ENCODE measurements around the gene FATE1.

GRCh38 chrX:151750511-151750910 lies 34.7 kb downstream of the FATE1 start:
- no peak for TF ChIP-seq EZH2 (IDR thresholded peaks at IDR 0.05)
- TF ChIP-seq POLR2AphosphoS5 (IDR thresholded peaks at IDR 0.05; ENCODE audit: borderline replicate concordance, low read depth, low read length) = no peak
- TF ChIP-seq FOXP2 (optimal IDR thresholded peaks at IDR 0.05; ENCODE audit: control extremely low read depth, extremely low read length, insufficient read depth) = no peak

Measured in SK-N-MC (cell line).